ENCODE results near the gene LMNTD2.
A peak's percentile ranks its signal among the peaks of the same experiment; 100 is the strongest.

LMNTD2 gene

GRCh38 chr11:535519-536454 lies 24.8 kb downstream of the LMNTD2 start, which contains the start of gene HRAS:
TSS of gene HRAS (minus strand) at chr11:535576.
- DNase-seq (ENCODE audit: low spot score), result peak; percentile 90

- DNase-seq (ENCODE audit: low spot score), result no peak
Observed at GRCh38 chr11:535210-535518, 25.4 kb downstream of the LMNTD2 start.

- no peak for DNase-seq (ENCODE audit: low spot score)
Observed at GRCh38 chr11:534396-535209, 25.9 kb downstream of the LMNTD2 start.

GRCh38 chr11:533586-534395 lies 26.7 kb downstream of the LMNTD2 start:
- DNase-seq (ENCODE audit: low spot score), result no peak

GRCh38 chr11:532986-533585 lies 27.5 kb downstream of the LMNTD2 start:
- DNase-seq (ENCODE audit: low spot score), result no peak

GRCh38 chr11:532527-532985 lies 28.0 kb downstream of the LMNTD2 start:
- no peak for DNase-seq (ENCODE audit: low spot score)

GRCh38 chr11:531919-532526 lies 28.5 kb downstream of the LMNTD2 start:
- no peak for DNase-seq (ENCODE audit: low spot score)

- DNase-seq (ENCODE audit: low spot score), result no peak
Observed at GRCh38 chr11:530960-531831, 29.3 kb downstream of the LMNTD2 start.

GRCh38 chr11:529728-530411 lies 30.7 kb downstream of the LMNTD2 start:
- DNase-seq (ENCODE audit: low spot score), result no peak

- no peak for DNase-seq (ENCODE audit: low spot score)
Observed at GRCh38 chr11:528815-529727, 31.5 kb downstream of the LMNTD2 start.

- DNase-seq (ENCODE audit: low spot score), result no peak
Observed at GRCh38 chr11:528166-528814, 32.2 kb downstream of the LMNTD2 start.

- no peak for DNase-seq (ENCODE audit: low spot score)
Observed at GRCh38 chr11:526192-526591, 34.3 kb downstream of the LMNTD2 start.

GRCh38 chr11:521177-521688 lies 39.3 kb downstream of the LMNTD2 start:
- no peak for DNase-seq (ENCODE audit: low spot score)

- no peak for DNase-seq (ENCODE audit: low spot score)
Observed at GRCh38 chr11:520428-521176, 39.9 kb downstream of the LMNTD2 start.

- no peak for DNase-seq (ENCODE audit: low spot score)
Observed at GRCh38 chr11:518463-519202, 41.9 kb downstream of the LMNTD2 start.
